ENCODE data around the gene IFNL1. TPM values are rescaled to one million over a fixed set of nuclear protein-coding genes. Genes with fewer than 3 reads are reported as not detected.
A peak's percentile ranks its signal among the peaks of the same experiment; 100 is the strongest.

Gene IFNL1
- total RNA-seq, 1 donor from 2014 or later: not detected

DNA sequence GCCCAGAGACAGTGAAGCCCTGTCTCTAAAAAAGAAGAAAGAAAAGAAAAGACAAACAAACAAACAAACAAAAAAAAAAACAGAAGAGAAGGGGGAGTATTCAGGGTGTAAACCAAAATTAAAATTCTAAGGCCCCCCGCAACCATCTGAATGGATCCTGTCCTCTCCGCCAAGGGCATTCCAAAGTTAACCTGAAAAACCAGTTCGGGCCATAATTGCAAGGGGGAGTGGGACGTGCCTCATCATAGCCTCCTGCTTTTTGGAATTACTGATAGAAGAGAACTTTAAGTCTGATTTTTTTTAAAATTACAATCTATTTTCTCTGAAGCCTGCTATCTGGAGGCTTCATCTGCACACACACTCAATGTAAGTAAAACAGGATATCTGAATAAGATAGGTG, 33.7 kb upstream of the IFNL1 start:
- no peak overlapping the region for H3K4me2 ChIP-seq
- H2AFZ ChIP-seq (replicated peaks): no peak overlapping the region
- no peaks in the 10 kb centered on the region for H3K36me3 Mint-ChIP-seq
- DNase-seq (ENCODE audit: low spot score): no peak
- H3K79me2 ChIP-seq (ENCODE audit: low read depth): no peaks in the 10 kb centered on the region
- no peaks in the 10 kb centered on the region for H3K9me3 Mint-ChIP-seq
- TF ChIP-seq EZH2 (IDR thresholded peaks at IDR 0.05) (no peak), EZH2phosphoT487 (IDR thresholded peaks at IDR 0.05) (peak; percentile 17)
- TF ChIP-seq, protein P1, sequence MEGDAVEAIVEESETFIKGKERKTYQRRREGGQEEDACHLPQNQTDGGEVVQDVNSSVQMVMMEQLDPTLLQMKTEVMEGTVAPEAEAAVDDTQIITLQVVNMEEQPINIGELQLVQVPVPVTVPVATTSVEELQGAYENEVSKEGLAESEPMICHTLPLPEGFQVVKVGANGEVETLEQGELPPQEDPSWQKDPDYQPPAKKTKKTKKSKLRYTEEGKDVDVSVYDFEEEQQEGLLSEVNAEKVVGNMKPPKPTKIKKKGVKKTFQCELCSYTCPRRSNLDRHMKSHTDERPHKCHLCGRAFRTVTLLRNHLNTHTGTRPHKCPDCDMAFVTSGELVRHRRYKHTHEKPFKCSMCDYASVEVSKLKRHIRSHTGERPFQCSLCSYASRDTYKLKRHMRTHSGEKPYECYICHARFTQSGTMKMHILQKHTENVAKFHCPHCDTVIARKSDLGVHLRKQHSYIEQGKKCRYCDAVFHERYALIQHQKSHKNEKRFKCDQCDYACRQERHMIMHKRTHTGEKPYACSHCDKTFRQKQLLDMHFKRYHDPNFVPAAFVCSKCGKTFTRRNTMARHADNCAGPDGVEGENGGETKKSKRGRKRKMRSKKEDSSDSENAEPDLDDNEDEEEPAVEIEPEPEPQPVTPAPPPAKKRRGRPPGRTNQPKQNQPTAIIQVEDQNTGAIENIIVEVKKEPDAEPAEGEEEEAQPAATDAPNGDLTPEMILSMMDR (IDR thresholded peaks at IDR 0.05): no peak
- peaks cover 10% of the 10 kb centered on the region for H3K4me1 Mint-ChIP-seq
- H3K9ac ChIP-seq: no peak overlapping the region
- peaks cover 81% of the 10 kb centered on the region for H3K27me3 ChIP-seq
- H3K4me1 ChIP-seq: no peaks in the 10 kb centered on the region
- H3K27me3 Mint-ChIP-seq (ENCODE audit: insufficient read depth, low read depth): peaks cover 33% of the 10 kb centered on the region
- H3F3A ChIP-seq (ENCODE audit: low read depth): no peaks in the 10 kb centered on the region
- no peak overlapping the region for H3K27ac Mint-ChIP-seq
- H4K20me1 ChIP-seq (ENCODE audit: low read depth): no peaks in the 10 kb centered on the region
- H3K9me3 ChIP-seq (ENCODE audit: low read depth): no peaks in the 10 kb centered on the region
- H3K27ac ChIP-seq: no peak overlapping the region
- no peaks in the 10 kb centered on the region for H3K36me3 ChIP-seq
- no peak overlapping the region for H3K4me3 ChIP-seq
- no peak overlapping the region for H3K4me3 Mint-ChIP-seq

DNA sequence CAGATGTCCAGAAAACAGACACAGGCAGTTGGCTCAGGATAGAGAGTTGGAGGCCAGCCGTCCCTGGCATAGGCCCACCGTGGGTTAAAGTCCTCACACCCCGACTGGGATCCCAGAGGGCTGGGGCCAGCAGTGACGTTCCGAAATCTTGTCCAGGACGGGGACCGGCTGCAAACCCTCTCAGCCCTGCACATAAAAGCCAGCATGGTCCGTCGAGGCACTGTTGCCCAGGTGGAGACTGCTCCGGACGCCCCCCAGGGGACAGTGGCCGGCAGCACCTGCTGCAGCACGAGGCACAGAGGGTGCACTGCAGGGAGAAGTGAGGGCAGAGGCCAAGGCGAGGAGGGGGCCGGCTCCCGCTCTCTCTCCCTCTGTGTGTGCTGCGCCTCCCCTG, 32.3 kb upstream of the IFNL1 start:
- Histone ChIP-seq H3F3A (ENCODE audit: low read depth) (no peaks in the 10 kb centered on the region), H3K4me3 (peak overlapping the region; percentile 13), H3K27me3 (peaks cover 91% of the 10 kb centered on the region), H3K9ac (no peak overlapping the region), H3K4me1 (no peaks in the 10 kb centered on the region), H3K9me3 (ENCODE audit: low read depth) (no peaks in the 10 kb centered on the region), H3K36me3 (no peaks in the 10 kb centered on the region), H3K4me2 (peak overlapping the region; percentile 2), H3K79me2 (ENCODE audit: low read depth) (no peaks in the 10 kb centered on the region), H4K20me1 (ENCODE audit: low read depth) (no peaks in the 10 kb centered on the region), H2AFZ (replicated peaks) (no peak overlapping the region), H3K27ac (no peak overlapping the region)
- no peak for TF ChIP-seq EZH2 (IDR thresholded peaks at IDR 0.05)
- TF ChIP-seq, protein P1 (IDR thresholded peaks at IDR 0.05): no peak
- TF ChIP-seq EZH2phosphoT487 (IDR thresholded peaks at IDR 0.05): no peak
- DNase-seq (ENCODE audit: low spot score): peak; percentile 23
- H3K4me1 Mint-ChIP-seq: peaks cover 3% of the 10 kb centered on the region
- H3K4me3 Mint-ChIP-seq: peak overlapping the region; percentile 35
- H3K27me3 Mint-ChIP-seq (ENCODE audit: insufficient read depth, low read depth): peaks cover 34% of the 10 kb centered on the region
- H3K36me3 Mint-ChIP-seq: no peaks in the 10 kb centered on the region
- no peak overlapping the region for H3K27ac Mint-ChIP-seq
- no peaks in the 10 kb centered on the region for H3K9me3 Mint-ChIP-seq

DNA sequence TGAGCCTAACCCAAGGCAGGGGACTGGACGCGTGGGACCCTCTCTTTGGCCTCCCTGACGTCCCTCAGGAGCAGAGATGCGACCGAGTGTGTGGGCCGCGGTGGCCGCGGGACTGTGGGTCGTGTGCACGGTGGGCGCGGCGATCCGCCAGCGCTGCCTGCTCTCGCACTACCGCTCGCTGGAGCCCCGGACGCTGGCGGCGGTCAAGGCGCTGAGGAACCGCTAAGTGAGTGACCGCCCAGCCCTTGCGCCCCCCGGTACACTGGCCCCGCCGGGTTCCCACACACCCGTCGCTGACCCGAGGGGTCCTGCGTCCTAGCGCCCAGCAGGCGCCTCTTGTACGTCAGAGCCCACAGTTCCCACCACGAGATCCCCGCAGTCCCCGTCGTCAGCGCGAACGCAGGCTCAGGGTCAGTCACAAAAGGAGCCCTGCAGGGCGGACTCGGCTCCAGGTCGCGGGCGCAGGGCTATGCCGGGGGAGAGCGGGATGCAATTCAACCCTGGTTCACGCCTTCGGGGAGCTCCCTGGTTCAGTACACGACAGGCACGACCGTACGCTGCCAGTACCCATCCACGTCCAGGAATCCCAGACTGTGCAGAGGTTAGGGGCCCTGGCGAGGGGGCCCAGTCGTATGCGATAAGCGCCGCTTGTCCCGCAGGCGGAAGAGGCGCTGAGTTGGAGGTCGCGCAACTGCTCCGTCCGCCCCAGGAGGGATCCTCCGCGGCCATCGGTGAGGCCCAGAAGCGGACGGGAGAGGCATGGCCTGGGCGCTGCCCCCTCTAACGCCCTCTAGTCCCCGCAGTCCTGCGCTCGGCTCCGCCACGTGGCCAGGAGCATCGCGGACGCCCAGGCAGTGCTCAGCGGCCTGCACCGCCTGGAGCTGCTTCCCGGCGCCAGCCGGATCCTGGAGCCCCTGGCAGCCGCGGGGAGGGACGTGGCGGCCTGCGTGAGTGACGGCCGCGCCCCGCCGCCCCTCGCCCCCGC, 31.6 kb upstream of the IFNL1 start:
- H3K4me2 ChIP-seq: peak overlapping the region; percentile 2
- no peaks in the 10 kb centered on the region for H4K20me1 ChIP-seq (ENCODE audit: low read depth)
- H3K27ac ChIP-seq: no peak overlapping the region
- H3K9ac ChIP-seq: no peak overlapping the region
- no peaks in the 10 kb centered on the region for H3F3A ChIP-seq (ENCODE audit: low read depth)
- peak overlapping the region; percentile 21 for H3K4me3 Mint-ChIP-seq
- H3K27ac Mint-ChIP-seq: no peak overlapping the region
- no peaks in the 10 kb centered on the region for H3K79me2 ChIP-seq (ENCODE audit: low read depth)
- no peaks in the 10 kb centered on the region for H3K36me3 ChIP-seq
- H3K27me3 ChIP-seq: peaks cover 94% of the 10 kb centered on the region
- H3K4me1 Mint-ChIP-seq: peaks cover 3% of the 10 kb centered on the region
- H3K4me1 ChIP-seq: no peaks in the 10 kb centered on the region
- peaks cover 34% of the 10 kb centered on the region for H3K27me3 Mint-ChIP-seq (ENCODE audit: insufficient read depth, low read depth)
- H3K4me3 ChIP-seq: peak overlapping the region; percentile 13
- H3K36me3 Mint-ChIP-seq: no peaks in the 10 kb centered on the region
- peak overlapping the region; percentile 52 for H2AFZ ChIP-seq (replicated peaks)
- no peaks in the 10 kb centered on the region for H3K9me3 ChIP-seq (ENCODE audit: low read depth)
- peak; percentile 76 for DNase-seq (ENCODE audit: low spot score)
- TF ChIP-seq EZH2 (IDR thresholded peaks at IDR 0.05): peak; percentile 96
- TF ChIP-seq EZH2phosphoT487 (IDR thresholded peaks at IDR 0.05): peak; percentile 82
- TF ChIP-seq, protein P1 (IDR thresholded peaks at IDR 0.05): peak; percentile 10
- no peaks in the 10 kb centered on the region for H3K9me3 Mint-ChIP-seq

Measured in neural progenitor cell (in vitro differentiated cells).